HL-60/S4 treated with retinoic acid at 250 ng/mL for 4 days and 3 days (cell line): ENCODE data around the gene CAMSAP2.

ENCODE experiments used
- in situ Hi-C: fragments of 300-500 bp; cut with MboI; formaldehyde crosslinking; loops from 2 replicates; pipeline ENCODE4 v1.7.0; 2022; ENCODE audit warnings: low sequenced_read_pairs

The CAMSAP2 gene

DNA sequence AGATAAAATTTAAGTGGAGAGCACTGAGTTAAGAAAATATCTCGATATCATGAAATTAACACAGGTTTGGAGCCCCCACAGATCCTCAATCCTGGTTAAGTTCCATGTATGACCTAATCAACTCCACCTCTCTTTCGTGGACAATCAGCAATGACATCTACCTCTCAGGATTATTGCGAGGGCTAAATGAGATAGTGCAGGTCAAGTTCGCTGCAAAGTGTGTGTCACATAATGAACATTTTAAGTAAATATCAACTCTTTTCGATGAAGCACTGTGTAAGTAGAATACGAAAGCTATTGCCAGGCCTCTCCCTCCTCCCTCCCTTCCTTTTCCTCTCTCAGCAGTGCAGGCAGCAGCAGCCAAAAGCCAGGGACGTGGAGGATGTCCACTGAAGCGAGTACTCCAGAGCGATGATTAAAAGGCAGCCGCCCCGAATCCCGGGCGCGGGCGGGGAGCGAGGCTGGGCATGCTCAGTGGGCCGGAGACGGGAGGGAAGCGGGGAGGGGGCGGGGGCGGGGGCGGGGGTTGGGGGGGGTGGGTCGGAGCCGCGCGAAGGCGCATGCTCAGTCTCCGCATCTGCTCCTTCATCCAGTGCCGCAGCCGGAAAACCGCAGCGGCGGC lies at the start of gene CAMSAP2:
TSS of gene CAMSAP2 (plus strand) at position 567 of the 622 bp plus-strand sequence. CDS start 935 bp downstream, outside the sequence.
- in situ Hi-C loops = no loop called here

DNA sequence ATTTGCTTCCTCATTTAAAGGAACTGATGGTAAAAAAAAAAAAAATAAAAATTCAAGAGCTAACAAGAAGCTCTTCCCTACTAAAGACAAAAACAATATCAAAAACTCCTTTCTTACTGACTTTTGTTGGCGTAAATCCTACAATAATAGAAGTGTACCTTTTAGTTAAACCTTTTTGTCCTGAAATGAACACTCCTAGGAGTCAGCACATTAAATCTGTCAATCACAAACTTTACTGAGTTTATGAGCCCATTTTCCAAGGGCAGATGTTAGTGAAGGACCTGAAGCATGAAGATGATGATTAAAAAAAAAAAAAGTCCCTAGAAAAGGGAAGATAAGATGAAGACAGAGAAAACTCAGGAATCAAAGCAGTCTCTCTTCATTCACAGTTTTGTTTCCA lies 46.4 kb upstream of the CAMSAP2 start:
- in situ Hi-C loops = no loop called here

GRCh38 chr1:200693327-200693726 lies 45.4 kb upstream of the CAMSAP2 start:
- in situ Hi-C loops = no loop called here

- in situ Hi-C loops = no loop called here
Observed at GRCh38 chr1:200694738-200695137, 44.0 kb upstream of the CAMSAP2 start.

GRCh38 chr1:200699871-200700270 lies 38.8 kb upstream of the CAMSAP2 start:
- in situ Hi-C loops = no loop called here

- in situ Hi-C loops = no loop called here
Observed at GRCh38 chr1:200704986-200705500, 33.6 kb upstream of the CAMSAP2 start.

GRCh38 chr1:200706111-200706814 lies 32.4 kb upstream of the CAMSAP2 start:
- in situ Hi-C loops = no loop called here

- in situ Hi-C loops = no loop called here
Observed at GRCh38 chr1:200707116-200707515, 31.6 kb upstream of the CAMSAP2 start.

DNA sequence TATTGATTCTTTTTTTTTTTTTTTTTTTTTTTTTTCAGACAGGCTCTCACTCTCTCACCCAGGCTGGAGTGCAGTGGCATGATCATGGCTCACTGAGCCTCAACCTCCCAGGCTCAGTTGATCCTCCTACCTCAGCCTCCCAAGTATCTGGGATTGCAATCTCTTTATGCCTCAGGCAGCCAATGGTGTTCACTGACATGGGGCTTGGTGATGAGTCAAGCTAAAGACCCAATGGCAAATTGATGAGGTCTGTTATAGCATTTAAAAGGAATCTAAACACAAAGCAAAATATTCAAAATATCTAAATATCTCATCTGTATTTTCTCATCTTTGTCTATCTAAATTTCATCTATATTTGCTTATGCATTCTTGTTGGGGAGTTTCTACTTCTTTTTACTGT lies 30.5 kb upstream of the CAMSAP2 start:
- in situ Hi-C loops = no loop called here

DNA sequence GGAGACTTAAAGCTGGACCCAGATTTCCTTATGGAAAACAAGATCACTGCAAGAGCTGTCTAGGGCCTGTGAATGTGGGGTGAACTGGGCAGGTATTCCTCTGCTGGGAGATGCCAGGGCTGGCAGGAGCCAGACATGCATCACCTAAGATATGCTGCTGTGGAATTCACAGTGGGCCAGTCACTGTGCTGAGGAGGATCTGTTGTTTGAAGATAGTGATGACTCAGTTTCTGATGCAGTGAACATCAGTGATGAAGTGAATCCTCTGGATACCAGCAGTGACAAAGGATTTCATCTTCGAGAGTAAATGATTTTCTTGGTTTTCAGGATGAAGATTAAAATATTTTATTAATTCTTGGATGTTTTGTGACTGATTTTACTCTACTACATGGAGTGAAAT lies 29.9 kb upstream of the CAMSAP2 start:
- in situ Hi-C loops = no loop called here

GRCh38 chr1:200710166-200710565 lies 28.5 kb upstream of the CAMSAP2 start:
- in situ Hi-C loops = no loop called here

DNA sequence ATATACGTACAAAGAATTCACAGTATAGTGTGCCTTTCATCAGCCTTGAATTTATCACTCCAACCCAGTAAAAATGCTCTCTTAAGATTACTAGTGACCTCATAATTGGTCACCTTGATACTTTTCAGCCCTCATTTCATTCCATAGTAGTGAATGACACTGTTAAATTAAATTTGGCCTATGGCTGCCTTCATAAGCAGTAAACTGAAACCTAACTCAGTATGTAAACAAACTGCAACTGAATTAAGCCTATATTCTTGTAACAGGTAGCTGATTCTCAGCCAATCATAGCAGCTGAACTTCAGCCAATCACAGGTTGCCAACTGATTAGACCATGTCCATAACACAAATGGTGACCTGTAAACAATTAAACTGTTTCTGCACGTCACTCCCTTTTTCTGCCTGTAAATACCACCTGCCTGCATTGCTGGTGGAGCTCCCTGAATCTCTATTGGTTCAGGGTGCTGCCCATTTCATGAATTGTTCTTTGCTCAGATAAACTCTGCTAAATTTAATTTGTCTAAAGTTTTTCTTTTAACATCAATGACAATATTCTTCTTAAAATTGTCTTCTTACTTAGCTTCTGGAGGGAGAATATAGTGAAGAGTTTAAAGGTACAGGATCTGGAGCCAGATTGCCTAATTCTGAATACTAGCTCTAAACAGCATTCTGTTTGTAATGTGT lies 24.0 kb upstream of the CAMSAP2 start:
- in situ Hi-C loops = no loop called here

GRCh38 chr1:200720199-200720598 lies 18.5 kb upstream of the CAMSAP2 start:
- in situ Hi-C loops = no loop called here

GRCh38 chr1:200724064-200724463 lies 14.6 kb upstream of the CAMSAP2 start:
- in situ Hi-C loops = no loop called here

DNA sequence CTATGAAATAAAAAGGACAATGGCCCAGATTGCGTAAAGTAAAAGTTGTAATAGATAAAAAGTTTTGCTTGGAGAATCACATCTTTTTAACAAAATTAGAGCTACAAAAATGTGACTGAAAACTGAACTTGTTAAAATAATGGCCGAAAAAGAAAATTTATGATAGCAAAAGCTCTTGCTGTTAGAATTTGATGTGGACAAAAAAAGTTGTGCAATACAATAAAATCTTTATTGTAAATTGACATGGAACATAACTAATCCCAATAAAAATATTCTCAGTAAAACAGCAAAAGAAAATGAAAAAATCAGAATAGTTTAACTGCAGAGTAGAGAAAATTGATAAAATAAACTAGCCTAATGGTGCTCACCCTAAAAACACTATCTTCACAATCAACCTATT lies 11.4 kb upstream of the CAMSAP2 start:
- in situ Hi-C loops = no loop called here

GRCh38 chr1:200729863-200730262 lies 8.8 kb upstream of the CAMSAP2 start:
- in situ Hi-C loops = no loop called here

DNA sequence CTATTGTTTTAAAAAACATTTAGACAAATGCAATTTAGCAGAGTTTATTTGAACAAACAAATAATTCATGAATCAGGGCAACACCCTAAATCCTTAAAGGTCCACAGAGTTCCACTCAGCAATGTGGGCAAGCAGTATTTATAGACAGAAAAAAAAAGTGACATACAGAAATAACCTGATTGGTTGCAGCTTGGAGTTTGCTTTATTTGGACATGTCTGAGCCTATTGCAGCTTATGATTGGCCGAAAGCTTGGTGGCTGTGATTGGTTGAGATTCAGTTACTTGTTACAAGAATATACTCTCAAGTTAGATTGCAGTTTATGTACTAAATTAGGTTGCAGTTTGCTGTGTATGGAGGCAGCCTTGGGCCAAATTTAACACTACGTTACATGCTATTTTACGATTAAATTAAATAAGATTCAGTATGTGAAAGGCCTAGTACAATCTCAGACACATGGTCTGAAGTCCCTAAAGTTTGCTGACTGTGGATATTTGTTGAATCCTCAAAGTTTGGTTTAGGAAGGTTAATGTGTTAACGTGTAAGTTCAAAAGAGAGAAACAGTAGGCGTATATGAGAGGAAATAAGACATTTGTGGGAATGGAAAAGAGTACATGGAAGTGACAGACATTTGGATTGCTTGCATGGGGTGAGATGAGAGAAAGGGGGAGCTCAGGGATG lies 6.9 kb upstream of the CAMSAP2 start:
- in situ Hi-C loops = no loop called here

GRCh38 chr1:200732438-200732837 lies 6.3 kb upstream of the CAMSAP2 start:
- in situ Hi-C loops = no loop called here

DNA sequence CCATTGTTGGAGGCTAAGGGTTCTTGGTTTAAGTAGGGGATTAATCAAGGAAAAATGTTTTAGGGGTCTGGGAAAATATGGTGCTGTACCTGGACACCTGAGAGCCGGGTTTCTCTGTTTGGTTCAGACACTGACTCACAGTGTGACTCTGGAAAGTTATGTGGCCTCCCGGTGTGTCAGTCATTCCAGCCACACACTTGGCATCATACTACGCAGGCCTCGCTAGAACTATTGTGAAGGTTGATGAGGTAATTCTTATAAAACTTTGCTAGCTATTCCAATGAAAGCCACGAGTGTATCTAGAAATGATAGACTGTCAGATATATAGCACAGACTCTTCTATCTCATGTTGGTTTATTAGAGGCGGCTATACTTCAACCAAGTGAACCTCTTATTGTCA lies 4.8 kb upstream of the CAMSAP2 start:
- in situ Hi-C loops = no loop called here

GRCh38 chr1:200737647-200738291 lies 924 bp upstream of the CAMSAP2 start:
- in situ Hi-C loops = no loop called here
